Measurements from ENCODE around the gene SV2C. TPM values are rescaled to one million over a fixed set of nuclear protein-coding genes. Genes with fewer than 3 reads are reported as not detected.

SV2C gene
- total RNA-seq, 1 donor from 2014 or later: under 0.01 TPM

DNA sequence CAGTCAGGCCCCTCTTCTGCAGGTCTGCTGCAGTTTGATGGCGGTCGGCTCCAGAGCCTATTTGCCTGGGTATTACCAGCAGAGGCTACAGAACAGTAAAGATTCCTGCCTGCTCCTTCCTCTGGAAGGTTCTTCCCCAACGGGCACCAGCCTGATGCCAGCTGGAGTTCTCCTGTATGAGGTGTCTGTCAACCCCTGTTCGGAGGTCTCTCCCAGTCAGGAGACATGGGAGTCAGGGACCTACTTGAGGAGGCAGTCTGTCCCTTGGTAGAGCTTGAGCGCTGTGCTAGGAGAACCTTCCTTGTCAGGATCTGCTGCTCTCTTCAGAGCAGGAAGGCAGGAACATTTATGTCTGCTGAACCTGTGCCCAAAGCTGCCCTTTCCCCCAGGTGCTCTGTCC lies 181.5 kb downstream of the SV2C start:
- Histone ChIP-seq H3K9ac (ENCODE audit: low read depth in 1 of 3, low read length in 3 of 3) (no peak overlapping the region), H3K4me1 (ENCODE audit: control insufficient read depth in 3 of 3, insufficient read depth in 3 of 3, low read length in 3 of 3) (no peaks in the 10 kb centered on the region), H3K4me3 (ENCODE audit: low read length in 3 of 3) (no peak overlapping the region), H3K36me3 (ENCODE audit: control insufficient read depth in 3 of 3, insufficient read depth in 3 of 3, low read length in 3 of 3) (no peaks in the 10 kb centered on the region), H3K27ac (ENCODE audit: low read depth, low read length) (no peak overlapping the region), H3K9me3 (ENCODE audit: control insufficient read depth in 3 of 3, low read length in 3 of 3) (no peaks in the 10 kb centered on the region), H3K27me3 (ENCODE audit: control insufficient read depth in 3 of 3, insufficient read depth in 3 of 3, low read length in 3 of 3) (no peaks in the 10 kb centered on the region)

DNA sequence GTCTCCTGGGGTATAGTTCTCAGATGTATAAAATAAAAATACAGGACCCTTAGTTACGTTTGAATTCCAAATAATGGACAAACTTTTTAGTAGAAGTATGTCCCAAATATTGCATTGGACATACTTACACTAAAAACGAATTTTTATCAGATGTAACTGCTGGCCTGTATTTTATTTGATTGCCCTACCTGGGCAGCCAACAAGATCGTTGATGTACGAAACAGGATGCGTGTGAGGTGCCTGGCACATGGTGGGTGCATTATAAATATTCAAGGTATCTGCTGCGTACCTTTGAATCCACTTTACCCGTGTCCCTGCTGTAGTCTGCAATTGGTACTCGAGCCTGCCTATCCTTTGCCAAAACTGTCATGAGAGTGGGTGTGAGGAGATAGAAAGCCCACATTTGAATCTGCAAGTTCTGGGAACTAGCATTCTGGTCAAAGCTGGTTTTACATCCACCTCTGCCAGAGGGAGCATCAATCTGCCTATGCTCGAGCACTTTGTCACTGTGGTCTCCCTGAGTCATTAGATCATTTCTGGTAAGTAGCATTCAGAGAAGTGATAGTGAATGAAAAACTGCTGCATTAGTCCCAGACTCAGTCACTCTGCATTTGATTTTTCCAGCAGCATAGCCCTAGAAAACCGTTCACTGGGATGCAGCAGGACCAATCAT lies 186.2 kb downstream of the SV2C start:
- H3K27ac ChIP-seq (ENCODE audit: low read depth, low read length): no peak overlapping the region
- no peaks in the 10 kb centered on the region for H3K27me3 ChIP-seq (ENCODE audit: control insufficient read depth in 3 of 3, insufficient read depth in 3 of 3, low read length in 3 of 3)
- H3K9me3 ChIP-seq (ENCODE audit: control insufficient read depth in 3 of 3, low read length in 3 of 3): no peaks in the 10 kb centered on the region
- no peaks in the 10 kb centered on the region for H3K4me1 ChIP-seq (ENCODE audit: control insufficient read depth in 3 of 3, insufficient read depth in 3 of 3, low read length in 3 of 3)
- no peaks in the 10 kb centered on the region for H3K36me3 ChIP-seq (ENCODE audit: control insufficient read depth in 3 of 3, insufficient read depth in 3 of 3, low read length in 3 of 3)
- H3K9ac ChIP-seq (ENCODE audit: low read depth in 1 of 3, low read length in 3 of 3): no peak overlapping the region
- no peak overlapping the region for H3K4me3 ChIP-seq (ENCODE audit: low read length in 3 of 3)

DNA sequence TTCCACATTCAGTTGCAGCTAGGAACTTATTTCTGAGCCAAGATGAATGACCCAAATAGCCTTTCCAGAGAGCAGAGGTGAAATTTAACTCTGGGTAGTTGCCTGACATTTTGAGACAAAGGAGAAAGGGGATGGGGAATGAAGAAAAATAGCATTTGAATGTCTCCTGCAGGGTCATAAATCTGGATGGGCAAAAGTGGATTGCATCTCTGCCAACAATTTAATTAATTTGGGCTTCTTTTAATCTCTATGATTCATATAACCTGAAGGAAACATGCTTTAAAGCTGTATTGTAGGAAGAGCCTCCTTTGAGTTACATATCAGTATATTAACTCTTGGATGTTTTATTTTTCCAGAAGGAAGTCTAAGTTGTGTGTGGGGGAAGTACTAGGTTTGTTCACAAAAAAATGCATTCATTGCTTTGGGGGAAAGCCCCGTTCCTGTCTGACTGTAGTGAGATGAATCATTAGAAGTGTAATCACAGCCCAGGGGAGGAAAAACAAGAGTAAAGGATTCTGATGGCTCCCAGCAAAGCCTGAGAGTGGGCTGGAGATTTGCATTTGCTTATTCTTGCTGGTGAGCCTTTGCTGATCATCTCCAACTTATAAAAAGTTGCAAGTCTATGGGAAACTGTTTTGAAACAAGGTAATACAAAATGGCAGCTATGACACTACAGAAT lies 186.9 kb downstream of the SV2C start:
- H3K4me1 ChIP-seq (ENCODE audit: control insufficient read depth in 3 of 3, insufficient read depth in 3 of 3, low read length in 3 of 3): no peaks in the 10 kb centered on the region
- no peaks in the 10 kb centered on the region for H3K9me3 ChIP-seq (ENCODE audit: control insufficient read depth in 3 of 3, low read length in 3 of 3)
- H3K9ac ChIP-seq (ENCODE audit: low read depth in 1 of 3, low read length in 3 of 3): no peak overlapping the region
- H3K4me3 ChIP-seq (ENCODE audit: low read length in 3 of 3): no peak overlapping the region
- H3K27me3 ChIP-seq (ENCODE audit: control insufficient read depth in 3 of 3, insufficient read depth in 3 of 3, low read length in 3 of 3): no peaks in the 10 kb centered on the region
- H3K36me3 ChIP-seq (ENCODE audit: control insufficient read depth in 3 of 3, insufficient read depth in 3 of 3, low read length in 3 of 3): no peaks in the 10 kb centered on the region
- H3K27ac ChIP-seq (ENCODE audit: low read depth, low read length): no peak overlapping the region

DNA sequence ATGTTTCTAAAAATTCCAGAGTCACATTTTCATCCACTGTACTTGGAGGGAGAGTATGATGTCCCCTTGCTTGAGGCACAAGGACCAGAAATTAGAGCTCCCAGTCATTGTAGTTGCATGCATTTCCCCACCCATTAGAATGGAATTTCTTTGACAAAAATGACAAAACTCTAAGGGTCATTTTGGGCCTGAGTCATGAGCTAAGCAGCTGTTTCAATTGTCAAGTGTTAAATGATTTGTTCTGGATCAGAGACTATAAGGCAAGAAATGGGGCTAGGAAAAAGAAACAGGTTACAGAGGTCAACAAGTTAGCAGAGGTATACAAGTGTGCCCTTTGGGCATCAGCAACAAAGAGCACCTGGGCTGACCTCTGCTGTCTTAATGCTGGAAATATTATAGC lies 188.7 kb downstream of the SV2C start:
- H3K27ac ChIP-seq (ENCODE audit: low read depth, low read length): no peak overlapping the region
- H3K9me3 ChIP-seq (ENCODE audit: control insufficient read depth in 3 of 3, low read length in 3 of 3): no peaks in the 10 kb centered on the region
- no peak overlapping the region for H3K4me3 ChIP-seq (ENCODE audit: low read length in 3 of 3)
- H3K27me3 ChIP-seq (ENCODE audit: control insufficient read depth in 3 of 3, insufficient read depth in 3 of 3, low read length in 3 of 3): no peaks in the 10 kb centered on the region
- H3K36me3 ChIP-seq (ENCODE audit: control insufficient read depth in 3 of 3, insufficient read depth in 3 of 3, low read length in 3 of 3): no peaks in the 10 kb centered on the region
- H3K9ac ChIP-seq (ENCODE audit: low read depth in 1 of 3, low read length in 3 of 3): no peak overlapping the region
- no peaks in the 10 kb centered on the region for H3K4me1 ChIP-seq (ENCODE audit: control insufficient read depth in 3 of 3, insufficient read depth in 3 of 3, low read length in 3 of 3)

DNA sequence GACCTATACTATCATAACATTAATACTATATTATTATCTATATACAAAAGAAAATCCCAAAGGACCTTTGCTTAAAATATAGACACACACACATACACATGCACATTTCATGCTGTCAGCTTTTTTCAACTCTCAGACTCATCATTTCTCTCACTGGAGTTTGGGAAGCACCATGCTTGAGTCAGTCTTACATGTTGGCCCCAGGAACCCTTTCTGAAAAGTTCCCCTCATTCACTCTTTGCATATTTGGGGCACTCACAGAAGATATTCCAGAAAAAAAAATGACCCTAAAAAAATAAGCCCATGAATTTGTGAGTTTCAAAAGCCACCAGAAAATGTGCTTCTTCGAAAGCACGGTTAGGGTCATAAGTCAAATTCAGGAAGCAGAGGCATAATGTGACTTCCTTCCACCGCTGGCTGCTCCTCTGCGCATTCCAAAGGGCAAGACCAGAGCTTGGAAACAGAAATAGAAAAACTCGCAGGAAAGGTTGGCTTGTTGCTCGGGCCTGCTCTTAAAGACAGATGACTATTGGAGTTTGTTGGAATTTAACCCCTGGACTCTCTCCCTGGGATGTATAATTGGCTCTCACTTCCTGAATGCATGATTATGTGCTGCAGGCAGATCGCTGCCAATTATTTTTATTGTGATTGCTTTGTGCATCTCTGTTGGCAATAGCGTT lies 190.2 kb downstream of the SV2C start:
- Histone ChIP-seq H3K27me3 (ENCODE audit: control insufficient read depth in 3 of 3, insufficient read depth in 3 of 3, low read length in 3 of 3) (no peaks in the 10 kb centered on the region), H3K27ac (ENCODE audit: low read depth, low read length) (no peak overlapping the region), H3K9me3 (ENCODE audit: control insufficient read depth in 3 of 3, low read length in 3 of 3) (no peaks in the 10 kb centered on the region), H3K4me3 (ENCODE audit: low read length in 3 of 3) (no peak overlapping the region), H3K36me3 (ENCODE audit: control insufficient read depth in 3 of 3, insufficient read depth in 3 of 3, low read length in 3 of 3) (no peaks in the 10 kb centered on the region), H3K9ac (ENCODE audit: low read depth in 1 of 3, low read length in 3 of 3) (no peak overlapping the region), H3K4me1 (ENCODE audit: control insufficient read depth in 3 of 3, insufficient read depth in 3 of 3, low read length in 3 of 3) (no peaks in the 10 kb centered on the region)

DNA sequence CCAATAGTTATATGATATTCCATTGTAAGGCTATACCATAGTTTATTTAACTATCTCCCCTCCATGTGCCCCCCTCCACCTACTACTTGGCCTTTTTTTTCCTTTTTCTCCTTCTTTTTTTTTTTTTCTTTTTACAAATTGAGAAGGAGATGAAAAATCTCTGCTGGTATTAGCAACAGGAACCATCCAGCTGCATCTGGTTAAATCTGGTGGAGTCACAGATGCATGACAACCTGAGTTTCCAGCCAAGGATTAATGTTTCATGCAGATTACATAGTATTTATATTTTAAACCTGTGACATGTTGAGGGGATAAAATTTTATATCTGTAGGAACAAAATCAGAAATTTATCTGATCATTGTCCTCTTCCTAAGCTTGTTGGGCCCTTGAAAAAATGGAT lies 191.4 kb downstream of the SV2C start:
- Histone ChIP-seq H3K36me3 (ENCODE audit: control insufficient read depth in 3 of 3, insufficient read depth in 3 of 3, low read length in 3 of 3) (no peaks in the 10 kb centered on the region), H3K4me1 (ENCODE audit: control insufficient read depth in 3 of 3, insufficient read depth in 3 of 3, low read length in 3 of 3) (no peaks in the 10 kb centered on the region), H3K27me3 (ENCODE audit: control insufficient read depth in 3 of 3, insufficient read depth in 3 of 3, low read length in 3 of 3) (no peaks in the 10 kb centered on the region), H3K4me3 (ENCODE audit: low read length in 3 of 3) (no peak overlapping the region), H3K9ac (ENCODE audit: low read depth in 1 of 3, low read length in 3 of 3) (no peak overlapping the region), H3K9me3 (ENCODE audit: control insufficient read depth in 3 of 3, low read length in 3 of 3) (no peaks in the 10 kb centered on the region), H3K27ac (ENCODE audit: low read depth, low read length) (no peak overlapping the region)

DNA sequence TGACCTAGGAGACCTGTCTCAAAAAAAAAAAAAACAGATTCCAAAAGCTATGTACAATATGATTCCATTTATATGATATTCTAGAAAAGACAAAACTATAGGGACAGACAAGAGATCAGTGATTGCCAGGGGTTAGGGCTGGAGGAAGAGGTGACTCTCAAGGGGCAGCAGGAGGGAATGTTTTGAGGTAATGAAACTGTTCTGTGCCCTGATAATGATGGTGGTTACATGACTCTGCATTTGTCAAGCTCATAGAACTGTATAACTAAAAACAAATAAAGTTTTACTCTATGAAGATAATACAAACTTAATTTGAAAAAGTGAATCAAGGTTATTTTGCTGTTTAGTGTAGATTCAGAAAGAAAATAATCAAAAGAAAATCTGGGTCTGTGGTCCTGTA lies 194.6 kb downstream of the SV2C start:
- H3K4me1 ChIP-seq (ENCODE audit: control insufficient read depth in 3 of 3, insufficient read depth in 3 of 3, low read length in 3 of 3): no peaks in the 10 kb centered on the region

DNA sequence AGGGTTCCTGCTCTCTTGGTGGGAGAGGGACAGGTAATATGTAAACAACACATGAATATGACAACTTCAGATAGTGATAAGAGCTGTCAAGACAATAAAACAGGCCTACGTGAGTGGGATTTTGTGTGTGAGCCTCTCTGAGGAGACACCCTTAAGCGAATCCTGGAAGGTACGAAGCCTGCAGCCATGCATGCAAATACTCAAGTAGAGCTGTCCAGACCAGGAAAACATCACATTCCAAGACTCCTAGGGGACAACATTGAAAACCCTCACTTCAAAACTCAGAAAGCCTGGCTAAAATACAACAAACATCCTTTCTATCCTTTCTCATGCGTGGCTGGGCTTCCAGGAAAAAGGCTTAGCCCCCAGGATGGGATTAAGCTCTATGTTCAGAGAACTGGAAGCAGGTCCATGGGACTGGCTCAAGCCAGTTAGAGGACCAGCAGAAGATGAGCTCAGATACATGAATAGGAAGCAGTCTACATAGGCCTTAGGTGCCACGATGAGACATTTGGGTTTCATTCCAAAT lies 195.1 kb downstream of the SV2C start:
- H3K36me3 ChIP-seq (ENCODE audit: control insufficient read depth in 3 of 3, insufficient read depth in 3 of 3, low read length in 3 of 3): no peaks in the 10 kb centered on the region

More for the DNA sequence above, 194.6 kb downstream of the SV2C start:
- Histone ChIP-seq H3K27me3 (ENCODE audit: control insufficient read depth in 3 of 3, insufficient read depth in 3 of 3, low read length in 3 of 3) (no peaks in the 10 kb centered on the region), H3K4me3 (ENCODE audit: low read length in 3 of 3) (no peak overlapping the region), H3K27ac (ENCODE audit: low read depth, low read length) (no peak overlapping the region), H3K36me3 (ENCODE audit: control insufficient read depth in 3 of 3, insufficient read depth in 3 of 3, low read length in 3 of 3) (no peaks in the 10 kb centered on the region), H3K9me3 (ENCODE audit: control insufficient read depth in 3 of 3, low read length in 3 of 3) (no peaks in the 10 kb centered on the region), H3K9ac (ENCODE audit: low read depth in 1 of 3, low read length in 3 of 3) (no peak overlapping the region)

DNA sequence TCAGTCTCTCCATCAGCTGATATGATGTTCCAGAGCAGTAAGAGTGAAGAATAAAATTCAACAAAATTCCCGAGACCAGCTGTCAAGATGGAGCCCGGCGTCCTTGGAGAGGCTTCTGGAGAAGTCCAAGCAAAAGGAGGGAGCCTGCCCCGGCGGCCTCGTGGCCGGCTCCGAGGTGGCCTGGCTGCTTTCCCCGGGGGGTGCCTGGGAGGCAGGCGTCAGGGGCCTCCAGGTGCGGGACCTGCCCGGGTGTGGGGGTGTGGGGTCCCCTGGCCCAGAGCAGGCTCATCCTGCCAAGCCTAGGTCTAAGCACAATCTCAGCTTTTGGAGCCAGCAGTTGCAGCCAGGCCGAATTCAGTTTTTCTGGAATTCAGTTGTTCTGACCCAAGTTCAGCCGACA lies 197.3 kb downstream of the SV2C start:
- Histone ChIP-seq H3K27me3 (ENCODE audit: control insufficient read depth in 3 of 3, insufficient read depth in 3 of 3, low read length in 3 of 3) (no peaks in the 10 kb centered on the region), H3K4me1 (ENCODE audit: control insufficient read depth in 3 of 3, insufficient read depth in 3 of 3, low read length in 3 of 3) (no peaks in the 10 kb centered on the region), H3K9me3 (ENCODE audit: control insufficient read depth in 3 of 3, low read length in 3 of 3) (no peaks in the 10 kb centered on the region), H3K36me3 (ENCODE audit: control insufficient read depth in 3 of 3, insufficient read depth in 3 of 3, low read length in 3 of 3) (no peaks in the 10 kb centered on the region), H3K27ac (ENCODE audit: low read depth, low read length) (no peak overlapping the region), H3K4me3 (ENCODE audit: low read length in 3 of 3) (no peak overlapping the region), H3K9ac (ENCODE audit: low read depth in 1 of 3, low read length in 3 of 3) (no peak overlapping the region)

More for the DNA sequence above, 195.1 kb downstream of the SV2C start:
- H3K9me3 ChIP-seq (ENCODE audit: control insufficient read depth in 3 of 3, low read length in 3 of 3): no peaks in the 10 kb centered on the region
- H3K27ac ChIP-seq (ENCODE audit: low read depth, low read length): no peak overlapping the region
- H3K4me3 ChIP-seq (ENCODE audit: low read length in 3 of 3): no peak overlapping the region
- no peak overlapping the region for H3K9ac ChIP-seq (ENCODE audit: low read depth in 1 of 3, low read length in 3 of 3)
- H3K4me1 ChIP-seq (ENCODE audit: control insufficient read depth in 3 of 3, insufficient read depth in 3 of 3, low read length in 3 of 3): no peaks in the 10 kb centered on the region
- H3K27me3 ChIP-seq (ENCODE audit: control insufficient read depth in 3 of 3, insufficient read depth in 3 of 3, low read length in 3 of 3): no peaks in the 10 kb centered on the region

DNA sequence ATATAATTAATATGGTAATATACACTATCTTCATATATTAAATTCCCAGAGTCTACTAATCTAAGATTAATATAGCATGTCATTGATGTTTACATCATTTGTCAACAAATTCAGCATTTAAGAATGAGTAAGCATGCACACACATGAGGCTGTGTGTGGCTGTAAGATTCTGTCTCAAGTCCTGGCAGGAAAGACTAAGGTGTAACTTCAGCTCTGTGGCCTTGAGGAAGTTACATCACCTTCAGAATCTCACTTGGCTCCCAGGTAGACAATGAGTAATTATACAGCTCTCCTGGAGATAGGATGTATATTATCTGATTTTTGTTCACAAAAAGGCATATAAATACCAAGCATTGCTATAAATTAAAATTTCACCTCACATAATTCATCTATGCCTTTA lies 200.5 kb downstream of the SV2C start:
- H3K9ac ChIP-seq (ENCODE audit: low read depth in 1 of 3, low read length in 3 of 3): no peak overlapping the region
- no peaks in the 10 kb centered on the region for H3K9me3 ChIP-seq (ENCODE audit: control insufficient read depth in 3 of 3, low read length in 3 of 3)
- H3K4me3 ChIP-seq (ENCODE audit: low read length in 3 of 3): no peak overlapping the region
- no peaks in the 10 kb centered on the region for H3K36me3 ChIP-seq (ENCODE audit: control insufficient read depth in 3 of 3, insufficient read depth in 3 of 3, low read length in 3 of 3)
- H3K4me1 ChIP-seq (ENCODE audit: control insufficient read depth in 3 of 3, insufficient read depth in 3 of 3, low read length in 3 of 3): no peaks in the 10 kb centered on the region
- H3K27ac ChIP-seq (ENCODE audit: low read depth, low read length): no peak overlapping the region
- H3K27me3 ChIP-seq (ENCODE audit: control insufficient read depth in 3 of 3, insufficient read depth in 3 of 3, low read length in 3 of 3): no peaks in the 10 kb centered on the region
